Neural cell (in vitro differentiated cells): ENCODE data around the gene SLC22A23. TPM values are rescaled to one million over a fixed set of nuclear protein-coding genes. Genes with fewer than 3 reads are reported as not detected.
A peak's percentile ranks its signal among the peaks of the same experiment; 100 is the strongest.

ENCODE experiments used
- H2AFZ ChIP-seq: fragments of 200-600, 300-800 bp; sonication (generic), shearing (Covaris generic); 2 replicates; pipeline ENCODE4 v1.6.0; 2014; ENCODE audit warnings: low read depth, mild to moderate bottlenecking, antibody characterized with exemption, low read length, moderate library complexity
- H3F3A ChIP-seq: fragments of 200-600 bp; shearing (Covaris generic); 2 replicates; pipeline ENCODE4 v1.6.1; 2016; ENCODE audit warnings: mild to moderate bottlenecking, moderate library complexity, mixed read lengths, antibody characterized with exemption, low read length; ENCODE audit not compliant: insufficient read depth, poor library complexity, severe bottlenecking
- H3K27ac ChIP-seq: fragments of 200-600, 300-800 bp; sonication (generic), shearing (Covaris generic); 2 replicates; pipeline ENCODE4 v1.5.1; 2014; ENCODE audit warnings: mild to moderate bottlenecking, low read length, moderate library complexity
- H3K27me3 ChIP-seq: fragments of 300-800, 200-600 bp; sonication (generic), shearing (Covaris generic); 2 replicates; pipeline ENCODE4 v1.6.0; 2014; ENCODE audit warnings: mild to moderate bottlenecking, low read depth, low read length, moderate library complexity; ENCODE audit not compliant: insufficient read depth
- H3K36me3 ChIP-seq: fragments of 300-800, 200-600 bp; sonication (generic), shearing (Covaris generic); 2 replicates; pipeline ENCODE4 v1.5.1; 2014; ENCODE audit warnings: mild to moderate bottlenecking, antibody characterized with exemption, low read length, moderate library complexity; ENCODE audit not compliant: insufficient read depth
- H3K4me2 ChIP-seq: fragments of 300-800, 200-600 bp; sonication (generic), shearing (Covaris generic); 2 replicates; pipeline ENCODE4 v1.6.0; 2014; ENCODE audit warnings: mild to moderate bottlenecking, low read length
- H3K4me3 ChIP-seq: fragments of 300-800, 200-600 bp; sonication (generic), shearing (Covaris generic); 2 replicates; pipeline ENCODE4 v1.5.1; 2014; ENCODE audit warnings: mild to moderate bottlenecking, low read length, moderate library complexity
- H3K79me2 ChIP-seq: fragments of 200-600 bp; shearing (Covaris generic); replicated peaks from 2 replicates; pipeline ENCODE4 v1.6.0; 2014; ENCODE audit warnings: mild to moderate bottlenecking, low read length, moderate library complexity; ENCODE audit not compliant: insufficient read depth
- H3K9ac ChIP-seq: fragments of 300-800, 200-600 bp; sonication (generic), shearing (Covaris generic); 2 replicates; pipeline ENCODE4 v1.6.1; 2016; ENCODE audit warnings: mild to moderate bottlenecking, low read length, mixed read lengths
- H3K9me2 ChIP-seq: fragments of 200-600 bp; shearing (Covaris generic); 2 replicates; pipeline ENCODE4 v1.6.1; 2016; ENCODE audit warnings: mild to moderate bottlenecking, low read length, mixed read lengths; ENCODE audit not compliant: insufficient read depth
- H3K9me3 ChIP-seq: fragments of 200-600, 300-800 bp; sonication (generic), shearing (Covaris generic); 2 replicates; pipeline ENCODE4 v1.6.1; 2016; ENCODE audit warnings: mild to moderate bottlenecking, mixed run types, low read length, moderate library complexity, mixed read lengths
- H4K20me1 ChIP-seq: fragments of 200-600 bp; shearing (Covaris generic); 2 replicates; pipeline ENCODE4 v1.6.1; 2016; ENCODE audit warnings: mild to moderate bottlenecking, mixed run types; ENCODE audit not compliant: insufficient read depth
- EP300 ChIP-seq: fragments of 450-650 bp; conservative IDR thresholded peaks from 2 replicates; pipeline ENCODE4 v1.6.1; 2014; ENCODE audit warnings: antibody characterized with exemption, mild to moderate bottlenecking, moderate library complexity; ENCODE audit not compliant: poor library complexity, severe bottlenecking
- EZH2 ChIP-seq: fragments of 200-600, 300-800 bp; shearing (Covaris generic), sonication (generic); IDR thresholded peaks from 2 replicates; pipeline ENCODE4 v1.6.1; 2014; ENCODE audit warnings: antibody characterized with exemption, low read length, borderline replicate concordance, mild to moderate bottlenecking; ENCODE audit not compliant: insufficient read depth, poor library complexity, severe bottlenecking
- MXI1 ChIP-seq: fragments of 450-650 bp; conservative IDR thresholded peaks from 2 replicates; pipeline ENCODE4 v1.6.1; 2014; ENCODE audit warnings: antibody characterized with exemption, mild to moderate bottlenecking; ENCODE audit not compliant: poor library complexity, severe bottlenecking
- POLR2AphosphoS5 ChIP-seq: IDR thresholded peaks from 2 replicates; pipeline ENCODE4 v1.6.1; 2012
- RAD21 ChIP-seq: fragments of 450-650 bp; conservative IDR thresholded peaks from 2 replicates; pipeline ENCODE4 v1.6.1; 2014; ENCODE audit warnings: antibody characterized with exemption, mild to moderate bottlenecking, moderate library complexity
- SMC3 ChIP-seq: fragments of 450-650 bp; conservative IDR thresholded peaks from 2 replicates; pipeline ENCODE4 v1.6.1; 2014; ENCODE audit warnings: antibody characterized with exemption, mild to moderate bottlenecking, moderate library complexity; ENCODE audit not compliant: poor library complexity
- TAF1 ChIP-seq: IDR thresholded peaks from 2 replicates; pipeline ENCODE4 v1.6.1; 2012; ENCODE audit warnings: low read depth
- polyA plus RNA-seq: library from polyadenylated mRNA; depleted of rRNA; stranded (reverse); fragments of >200 nt; gene quantifications from 2 replicates; pipeline ENCODE4 v1.2.3, GENCODE V29; 2014
- TF ChIP-seq, protein P1 (sequence below): fragments of 450-650 bp; IDR thresholded peaks from 2 replicates; pipeline ENCODE4 v1.5.1; 2014; ENCODE audit warnings: antibody characterized with exemption, mild to moderate bottlenecking, moderate library complexity; ENCODE audit not compliant: poor library complexity, severe bottlenecking
- TF ChIP-seq, protein P2 (sequence below): IDR thresholded peaks from 2 replicates; pipeline ENCODE4 v1.6.1; 2012; ENCODE audit warnings: borderline replicate concordance

Gene SLC22A23
- polyA plus RNA-seq, 1 donor from 2014 or later: 8.8 TPM

DNA sequence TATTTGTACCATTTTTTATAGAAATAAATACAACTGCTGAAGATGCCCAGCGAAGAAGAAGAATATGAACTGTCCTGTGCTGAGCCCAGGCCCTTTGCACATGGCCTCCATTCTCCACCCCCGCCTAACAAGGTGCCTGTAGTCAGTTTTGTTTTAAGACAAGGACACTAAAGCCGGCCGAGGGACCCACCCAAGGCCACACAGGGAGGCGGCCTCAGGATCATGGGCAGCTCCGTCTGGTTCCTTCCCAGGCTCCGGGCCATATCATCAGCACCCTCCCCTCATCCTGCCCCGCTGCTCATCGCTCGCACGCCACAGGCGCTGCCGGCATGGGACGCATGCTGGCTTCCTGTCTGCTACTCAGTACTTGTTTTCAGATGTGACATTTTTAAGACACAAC, 176.8 kb downstream of the SLC22A23 start:
- peaks cover 3% of the 10 kb centered on the region for H3F3A ChIP-seq
- H2AFZ ChIP-seq: no peak overlapping the region
- H3K9me3 ChIP-seq: no peaks in the 10 kb centered on the region
- no peaks in the 10 kb centered on the region for H3K79me2 ChIP-seq
- no peak overlapping the region for H3K9ac ChIP-seq
- H3K4me3 ChIP-seq: no peak overlapping the region
- no peak overlapping the region for H3K27ac ChIP-seq
- H4K20me1 ChIP-seq: no peaks in the 10 kb centered on the region
- no peaks in the 10 kb centered on the region for H3K36me3 ChIP-seq
- no peak overlapping the region for H3K4me2 ChIP-seq
- no peaks in the 10 kb centered on the region for H3K27me3 ChIP-seq
- no peak for TF ChIP-seq POLR2AphosphoS5
- TF ChIP-seq RAD21: no peak
- no peak for TF ChIP-seq TAF1
- TF ChIP-seq EP300: no peak
- TF ChIP-seq, protein P1, sequence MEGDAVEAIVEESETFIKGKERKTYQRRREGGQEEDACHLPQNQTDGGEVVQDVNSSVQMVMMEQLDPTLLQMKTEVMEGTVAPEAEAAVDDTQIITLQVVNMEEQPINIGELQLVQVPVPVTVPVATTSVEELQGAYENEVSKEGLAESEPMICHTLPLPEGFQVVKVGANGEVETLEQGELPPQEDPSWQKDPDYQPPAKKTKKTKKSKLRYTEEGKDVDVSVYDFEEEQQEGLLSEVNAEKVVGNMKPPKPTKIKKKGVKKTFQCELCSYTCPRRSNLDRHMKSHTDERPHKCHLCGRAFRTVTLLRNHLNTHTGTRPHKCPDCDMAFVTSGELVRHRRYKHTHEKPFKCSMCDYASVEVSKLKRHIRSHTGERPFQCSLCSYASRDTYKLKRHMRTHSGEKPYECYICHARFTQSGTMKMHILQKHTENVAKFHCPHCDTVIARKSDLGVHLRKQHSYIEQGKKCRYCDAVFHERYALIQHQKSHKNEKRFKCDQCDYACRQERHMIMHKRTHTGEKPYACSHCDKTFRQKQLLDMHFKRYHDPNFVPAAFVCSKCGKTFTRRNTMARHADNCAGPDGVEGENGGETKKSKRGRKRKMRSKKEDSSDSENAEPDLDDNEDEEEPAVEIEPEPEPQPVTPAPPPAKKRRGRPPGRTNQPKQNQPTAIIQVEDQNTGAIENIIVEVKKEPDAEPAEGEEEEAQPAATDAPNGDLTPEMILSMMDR: no peak
- TF ChIP-seq EZH2: no peak
- TF ChIP-seq MXI1: no peak
- TF ChIP-seq SMC3: no peak
- TF ChIP-seq, protein P2, sequence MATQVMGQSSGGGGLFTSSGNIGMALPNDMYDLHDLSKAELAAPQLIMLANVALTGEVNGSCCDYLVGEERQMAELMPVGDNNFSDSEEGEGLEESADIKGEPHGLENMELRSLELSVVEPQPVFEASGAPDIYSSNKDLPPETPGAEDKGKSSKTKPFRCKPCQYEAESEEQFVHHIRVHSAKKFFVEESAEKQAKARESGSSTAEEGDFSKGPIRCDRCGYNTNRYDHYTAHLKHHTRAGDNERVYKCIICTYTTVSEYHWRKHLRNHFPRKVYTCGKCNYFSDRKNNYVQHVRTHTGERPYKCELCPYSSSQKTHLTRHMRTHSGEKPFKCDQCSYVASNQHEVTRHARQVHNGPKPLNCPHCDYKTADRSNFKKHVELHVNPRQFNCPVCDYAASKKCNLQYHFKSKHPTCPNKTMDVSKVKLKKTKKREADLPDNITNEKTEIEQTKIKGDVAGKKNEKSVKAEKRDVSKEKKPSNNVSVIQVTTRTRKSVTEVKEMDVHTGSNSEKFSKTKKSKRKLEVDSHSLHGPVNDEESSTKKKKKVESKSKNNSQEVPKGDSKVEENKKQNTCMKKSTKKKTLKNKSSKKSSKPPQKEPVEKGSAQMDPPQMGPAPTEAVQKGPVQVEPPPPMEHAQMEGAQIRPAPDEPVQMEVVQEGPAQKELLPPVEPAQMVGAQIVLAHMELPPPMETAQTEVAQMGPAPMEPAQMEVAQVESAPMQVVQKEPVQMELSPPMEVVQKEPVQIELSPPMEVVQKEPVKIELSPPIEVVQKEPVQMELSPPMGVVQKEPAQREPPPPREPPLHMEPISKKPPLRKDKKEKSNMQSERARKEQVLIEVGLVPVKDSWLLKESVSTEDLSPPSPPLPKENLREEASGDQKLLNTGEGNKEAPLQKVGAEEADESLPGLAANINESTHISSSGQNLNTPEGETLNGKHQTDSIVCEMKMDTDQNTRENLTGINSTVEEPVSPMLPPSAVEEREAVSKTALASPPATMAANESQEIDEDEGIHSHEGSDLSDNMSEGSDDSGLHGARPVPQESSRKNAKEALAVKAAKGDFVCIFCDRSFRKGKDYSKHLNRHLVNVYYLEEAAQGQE: no peak
- no peaks in the 10 kb centered on the region for H3K9me2 ChIP-seq

DNA sequence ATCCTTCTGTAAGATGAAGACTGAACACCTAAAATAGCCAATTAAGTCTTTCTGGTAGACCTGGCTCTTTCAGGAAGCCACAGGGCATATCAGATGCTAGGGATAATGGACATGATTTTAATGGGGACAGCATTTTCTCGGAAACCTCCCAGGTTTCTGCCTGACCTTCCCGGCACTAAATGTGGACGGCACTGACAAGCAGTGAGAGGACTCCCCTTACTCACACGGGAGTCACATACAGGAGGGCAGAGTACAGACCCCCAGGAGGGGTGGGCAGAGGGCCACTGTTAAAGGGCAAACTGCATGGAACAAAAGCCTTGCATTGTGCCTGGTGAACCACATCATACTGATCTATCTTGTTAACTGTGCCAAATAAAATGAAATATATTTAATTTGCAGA, 178.2 kb downstream of the SLC22A23 start:
- Histone ChIP-seq H4K20me1 (no peaks in the 10 kb centered on the region), H3K27ac (peak overlapping the region; percentile 3), H3K36me3 (no peaks in the 10 kb centered on the region), H3K9me3 (no peaks in the 10 kb centered on the region), H3K4me2 (no peak overlapping the region), H3K9ac (peak overlapping the region; percentile 1), H3K27me3 (no peaks in the 10 kb centered on the region), H3K79me2 (no peaks in the 10 kb centered on the region), H3F3A (peaks cover 3% of the 10 kb centered on the region), H3K9me2 (no peaks in the 10 kb centered on the region), H2AFZ (no peak overlapping the region), H3K4me3 (no peak overlapping the region)
- no peak for TF ChIP-seq MXI1
- no peak for TF ChIP-seq POLR2AphosphoS5
- no peak for TF ChIP-seq SMC3
- no peak for TF ChIP-seq RAD21
- TF ChIP-seq EP300: no peak
- no peak for TF ChIP-seq EZH2
